K562 (cell line): ENCODE measurements around the gene PPT2. TPM values are rescaled to one million over a fixed set of nuclear protein-coding genes. Genes with fewer than 3 reads are reported as not detected.

Experiments
- CBX2 ChIP-seq: fragments of 200-600 bp; sonication (generic); IDR thresholded peaks from one replicate; pipeline ENCODE4 v1.6.1; 2012; ENCODE audit warnings: mild to moderate bottlenecking, low read length, inconsistent platforms; ENCODE audit not compliant: insufficient read depth, poor library complexity, severe bottlenecking
- E2F3 ChIP-seq: fragments of 250-450 bp; sonication (Bioruptor Pico); IDR thresholded peaks from 2 replicates; pipeline ENCODE4 v1.4.0; 2020; ENCODE audit warnings: mild to moderate bottlenecking
- ELK1 ChIP-seq: sonication (generic); formaldehyde crosslinking; IDR thresholded peaks from 2 replicates; pipeline ENCODE4 v1.8.1; 2022; ENCODE audit warnings: missing genetic modification reagents
- FOXK1 ChIP-seq: sonication (generic); formaldehyde crosslinking; IDR thresholded peaks from 2 replicates; pipeline ENCODE4 v1.8.0; 2022; ENCODE audit warnings: missing genetic modification reagents, mild to moderate bottlenecking, borderline replicate concordance
- HLTF ChIP-seq: fragments of 450-650 bp; IDR thresholded peaks from 2 replicates; pipeline ENCODE4 v1.6.1; 2016
- KAT8 ChIP-seq: fragments of 450-650 bp; IDR thresholded peaks from 2 replicates; pipeline ENCODE4 v1.6.1; 2016; ENCODE audit warnings: low read depth, mild to moderate bottlenecking
- MAFF ChIP-seq: IDR thresholded peaks from 2 replicates; pipeline ENCODE4 v1.6.1; 2012; ENCODE audit warnings: low read length, improper control_type of control experiment
- MAFK ChIP-seq: IDR thresholded peaks from 2 replicates; pipeline ENCODE4 v1.6.1; 2011; ENCODE audit warnings: low read length, improper control_type of control experiment
- MCM2 ChIP-seq: fragments of 450-650 bp; IDR thresholded peaks from 2 replicates; pipeline ENCODE4 v1.6.1; 2017; ENCODE audit warnings: low read depth, mild to moderate bottlenecking
- MYC ChIP-seq, 2 experiments: fragments of 250-450 bp in 1 of 2; sonication (Bioruptor Pico) in 1 of 2; IDR thresholded peaks; 2 replicates each; pipeline versions ENCODE4 v1.5.1 to v1.6.1; 2012 to 2021; ENCODE audit warnings: low read depth in 2 of 2, borderline replicate concordance in 1 of 2, improper control_type of control experiment in 1 of 2, low read length in 1 of 2, mild to moderate bottlenecking in 1 of 2, moderate library complexity in 1 of 2
- NR1H2 ChIP-seq: sonication (generic); formaldehyde crosslinking; IDR thresholded peaks from 2 replicates; pipeline ENCODE4 v1.4.0; 2020; ENCODE audit warnings: mild to moderate bottlenecking, missing genetic modification reagents
- PATZ1 ChIP-seq: fragments of 250-450 bp; sonication (Bioruptor Pico); IDR thresholded peaks from 2 replicates; pipeline ENCODE4 v1.5.0; 2020; ENCODE audit warnings: mild to moderate bottlenecking, borderline replicate concordance
- TCF7L2 ChIP-seq: fragments of 150-350 bp; IDR thresholded peaks from 2 replicates; pipeline ENCODE4 v1.6.1; 2016; ENCODE audit warnings: low read depth, mild to moderate bottlenecking, low read length, moderate library complexity
- TFE3 ChIP-seq: fragments of 450-650 bp; formaldehyde crosslinking; IDR thresholded peaks from 2 replicates; pipeline ENCODE4 v1.4.0; 2020; ENCODE audit warnings: mild to moderate bottlenecking, mixed read lengths
- XRCC5 ChIP-seq: fragments of 200-400 bp; formaldehyde crosslinking; IDR thresholded peaks from 2 replicates; pipeline ENCODE4 v1.6.1; 2017; ENCODE audit warnings: low read depth, mild to moderate bottlenecking, low read length
- ZFP91 ChIP-seq: sonication (generic); formaldehyde crosslinking; IDR thresholded peaks from 2 replicates; pipeline ENCODE4 v1.8.0; 2022; ENCODE audit warnings: mild to moderate bottlenecking, missing genetic modification reagents
- ZNF239 ChIP-seq: fragments of 250-450 bp; sonication (Bioruptor Pico); IDR thresholded peaks from 2 replicates; pipeline ENCODE4 v1.4.0; 2020; ENCODE audit warnings: mild to moderate bottlenecking
- ZNF57 ChIP-seq: fragments of 450-650 bp; formaldehyde crosslinking; IDR thresholded peaks from 2 replicates; pipeline ENCODE4 v1.4.0; 2020; ENCODE audit warnings: mild to moderate bottlenecking, moderate library complexity
- polyA plus RNA-seq, 8 experiments: library from polyadenylated mRNA; depleted of rRNA in 4 of 8; stranded (reverse) in 5 of 8; unstranded in 3 of 8; fragments of >200 nt; fragmentation: Nextera tagmentation in 2 of 8; fragmentation: Illumina TruSeq in 1 of 8; extraction: Ambion mirVana in 2 of 8; extraction: Trizol in 1 of 8; gene quantifications; 2 replicates each; pipeline versions ENCODE4 v1.2.1 to v1.2.3, GENCODE V29; 2011 to 2014; ENCODE audit warnings: inconsistent platforms in 1 of 8, missing spikeins in 1 of 8
- total RNA-seq, 7 experiments: library from RNA; depleted of rRNA in 6 of 7; stranded (reverse); fragments of >200 nt in 6 of 7; fragmentation: Illumina TruSeq in 2 of 7; extraction: Trizol in 2 of 7; gene quantifications; 2 replicates each; pipeline versions ENCODE4 v1.2.1 to v1.2.3, GENCODE V29; 2011 to 2021; ENCODE audit warnings: low replicate concordance in 1 of 7
- TF ChIP-seq, protein P1 (sequence below): fragments of 450-650 bp; formaldehyde crosslinking; conservative IDR thresholded peaks from 2 replicates; pipeline ENCODE4 v1.4.0; 2022; ENCODE audit warnings: mild to moderate bottlenecking, missing genetic modification characterization

Gene PPT2
- total and polyA plus RNA-seq, 9 of the 15 experiments (the other 6 are each of a cell fraction or from before 2014, with no cell fraction given), result 27.4 to 98.8 (median 69.9) TPM

- peak; percentile 55; the same call in 1 of the 2 replicates for TF ChIP-seq ZFP91 (CRISPR knock-in tag)
- TF ChIP-seq ZNF239, result 0 out of 2 replicates have a peak, but pooled peaks have one; percentile 27
- TF ChIP-seq KAT8, result no peak
- TF ChIP-seq PATZ1 (CRISPR knock-in tag), result no peak
- TF ChIP-seq MCM2, result no peak
- TF ChIP-seq, protein P1, sequence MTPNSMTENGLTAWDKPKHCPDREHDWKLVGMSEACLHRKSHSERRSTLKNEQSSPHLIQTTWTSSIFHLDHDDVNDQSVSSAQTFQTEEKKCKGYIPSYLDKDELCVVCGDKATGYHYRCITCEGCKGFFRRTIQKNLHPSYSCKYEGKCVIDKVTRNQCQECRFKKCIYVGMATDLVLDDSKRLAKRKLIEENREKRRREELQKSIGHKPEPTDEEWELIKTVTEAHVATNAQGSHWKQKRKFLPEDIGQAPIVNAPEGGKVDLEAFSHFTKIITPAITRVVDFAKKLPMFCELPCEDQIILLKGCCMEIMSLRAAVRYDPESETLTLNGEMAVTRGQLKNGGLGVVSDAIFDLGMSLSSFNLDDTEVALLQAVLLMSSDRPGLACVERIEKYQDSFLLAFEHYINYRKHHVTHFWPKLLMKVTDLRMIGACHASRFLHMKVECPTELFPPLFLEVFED (CRISPR knock-in tag), result peak; percentile 78; the same call in 1 of the 2 replicates
- TF ChIP-seq FOXK1 (CRISPR knock-in tag), result 0 out of 2 replicates have a peak, but pooled peaks have one; percentile 53
- TF ChIP-seq XRCC5, result no peak; the same call in 1 of the 2 replicates
- no peak for TF ChIP-seq NR1H2 (CRISPR knock-in tag)
- TF ChIP-seq MAFK, result peak; percentile 87
- TF ChIP-seq TCF7L2, result no peak
- TF ChIP-seq E2F3 (CRISPR knock-in tag), result peak; percentile 90
- TF ChIP-seq ZNF57 (CRISPR knock-in tag), result peak; percentile 75; the same call in 1 of the 2 replicates
- TF ChIP-seq MAFF, result peak; percentile 31; the same call in 1 of the 2 replicates
- TF ChIP-seq HLTF, result 0 out of 2 replicates have a peak, but pooled peaks have one; percentile 20
- no peak for TF ChIP-seq CBX2
- no peak for TF ChIP-seq TFE3 (CRISPR knock-in tag)
- TF ChIP-seq ELK1 (CRISPR knock-in tag), result no peak
- TF ChIP-seq MYC (IDR thresholded peaks at IDR 0.05; ENCODE audit: low read depth, low read length), result peak; percentile 98
- peak; percentile 72; the same call in 1 of the 2 replicates for TF ChIP-seq MYC (CRISPR knock-in tag; IDR thresholded peaks at IDR 0.05; ENCODE audit: borderline replicate concordance, low read depth)
Measured at GRCh38 chr6:32195902-32196681, 42.2 kb downstream of the PPT2 start (continued).
